Embryonic facial prominence (tissue), 1 donor: ENCODE measurements around the gene FA2H.

Experiments used
- DNase-seq: peaks from one replicate; pipeline ENCODE4 v3.0.0-alpha.2; 2016; ENCODE audit errors: extremely low spot score

The FA2H gene

GRCh38 chr16:74744566-74744965 is 30.1 kb downstream of the FA2H start:
- DNase-seq = no peak

GRCh38 chr16:74743668-74744299 is 30.8 kb downstream of the FA2H start:
- no peak for DNase-seq

GRCh38 chr16:74743045-74743667 is 31.5 kb downstream of the FA2H start:
- no peak for DNase-seq

- no peak for DNase-seq
These were observed 32.6 kb downstream of the FA2H start for GRCh38 chr16:74742051-74742481.

- no peak for DNase-seq
These were observed 33.8 kb downstream of the FA2H start for GRCh38 chr16:74740795-74741304.

- no peak for DNase-seq
These were observed 35.3 kb downstream of the FA2H start for GRCh38 chr16:74739275-74739674.

GRCh38 chr16:74738816-74739215 is 35.8 kb downstream of the FA2H start:
- DNase-seq = no peak

- no peak for DNase-seq
These were observed 36.5 kb downstream of the FA2H start for GRCh38 chr16:74738113-74738541.

GRCh38 chr16:74737521-74737920 is 37.1 kb downstream of the FA2H start:
- no peak for DNase-seq

GRCh38 chr16:74736531-74737157 is 38.0 kb downstream of the FA2H start:
- no peak for DNase-seq

- DNase-seq = no peak
These were observed 39.1 kb downstream of the FA2H start for GRCh38 chr16:74735554-74735953.

- no peak for DNase-seq
These were observed 39.5 kb downstream of the FA2H start for GRCh38 chr16:74735162-74735452.

- no peak for DNase-seq
These were observed 40.1 kb downstream of the FA2H start for GRCh38 chr16:74734361-74735161.

- no peak for DNase-seq
These were observed 41.8 kb downstream of the FA2H start for GRCh38 chr16:74732707-74733350.

- no peak for DNase-seq
These were observed 42.7 kb downstream of the FA2H start for GRCh38 chr16:74731853-74732477.

- no peak for DNase-seq
These were observed 44.6 kb downstream of the FA2H start for GRCh38 chr16:74729783-74730683.

- DNase-seq = no peak
These were observed 46.7 kb downstream of the FA2H start for GRCh38 chr16:74727903-74728302.

- no peak for DNase-seq
These were observed 47.9 kb downstream of the FA2H start for GRCh38 chr16:74726716-74727115.

GRCh38 chr16:74725651-74726455 is 48.8 kb downstream of the FA2H start:
- no peak for DNase-seq
